Tibial artery (tissue), 4 donors: ENCODE data around the gene CDK10.

Experiments
- DNase-seq, 2 donors: peaks; one replicate each; pipeline ENCODE4 v3.0.0-alpha.2; 2019
- H3K27ac ChIP-seq, 2 donors: fragments of 200-600 bp; sonication (generic) in 1 of 2; 1 replicate in 1 of 2; 2 replicates in 1 of 2; pipeline ENCODE4 v1.5.1; 2018 to 2019; ENCODE audit warnings: mild to moderate bottlenecking in 1 of 2
- H3K27me3 ChIP-seq, 2 donors: fragments of 200-600 bp; sonication (generic) in 1 of 2; one replicate each; pipeline versions ENCODE4 v1.5.1 to v1.6.0; 2016 to 2019
- H3K36me3 ChIP-seq, 3 donors: fragments of 200-600 bp; sonication (generic) in 2 of 3; one replicate each; pipeline ENCODE4 v1.5.1; 2016 to 2019; ENCODE audit warnings: mild to moderate bottlenecking in 2 of 3
- H3K4me1 ChIP-seq, 4 donors: fragments of 200-600 bp; sonication (generic) in 2 of 4; 1 replicate in 3 of 4; 2 replicates in 1 of 4; pipeline ENCODE4 v1.5.1; 2016 to 2019
- H3K4me3 ChIP-seq, 2 donors: fragments of 200-600 bp; sonication (generic) in 1 of 2; 1 replicate in 1 of 2; 2 replicates in 1 of 2; pipeline ENCODE4 v1.5.1; 2018 to 2019; ENCODE audit warnings: mild to moderate bottlenecking in 2 of 2
- H3K9me3 ChIP-seq, 3 donors: fragments of 200-600 bp; sonication (generic) in 1 of 3; one replicate each; pipeline ENCODE4 v1.5.1; 2016 to 2019
- CTCF ChIP-seq, 2 experiments: fragments of 200-600 bp in 1 of 2; fragments of 450-650 bp in 1 of 2; IDR thresholded peaks; one replicate each; pipeline ENCODE4 v1.5.1; 2017 to 2019; ENCODE audit warnings: antibody characterized with exemption in 2 of 2, mild to moderate bottlenecking in 1 of 2, moderate library complexity in 1 of 2
- intact Hi-C: fragments of 100-400 bp; cut with DNase I; formaldehyde crosslinking; loops from one replicate; pipeline ENCODE4 v1.15.0; 2023; ENCODE audit warnings: low total_unique reads

CDK10 gene

GRCh38 chr16:89729293-89729692 lies 42.8 kb downstream of the CDK10 start:
- intact Hi-C loops: no loop called here
- no peak for TF ChIP-seq CTCF (IDR thresholded peaks at IDR 0.05)

GRCh38 chr16:89729863-89730593 lies 43.5 kb downstream of the CDK10 start:
- Histone ChIP-seq H3K36me3 (peaks cover 70 to 97% (median 81%) of the 10 kb centered on the region in 3 donors), H3K27ac (no peak overlapping the region), H3K9me3 (no peaks in the 10 kb centered on the region), H3K4me3 (no peak overlapping the region), H3K4me1 (no peaks in the 10 kb centered on the region), H3K27me3 (no peaks in the 10 kb centered on the region)
- TF ChIP-seq CTCF (IDR thresholded peaks at IDR 0.05): no peak
- intact Hi-C loops: no loop called here
- DNase-seq: no peak

More at GRCh38 chr16:89729293-89729692, 42.8 kb downstream of the CDK10 start:
- no peak for DNase-seq
- Histone ChIP-seq H3K4me1 (peaks cover 0 to 3% (median under 1%) of the 10 kb centered on the region in 4 donors), H3K9me3 (no peaks in the 10 kb centered on the region), H3K36me3 (peaks cover 66 to 97% (median 79%) of the 10 kb centered on the region in 3 donors), H3K27ac (no peak overlapping the region), H3K4me3 (no peak overlapping the region), H3K27me3 (no peaks in the 10 kb centered on the region)

GRCh38 chr16:89730610-89731234 lies 44.2 kb downstream of the CDK10 start:
- Histone ChIP-seq H3K36me3 (peaks cover 77 to 97% (median 85%) of the 10 kb centered on the region in 3 donors), H3K4me1 (no peaks in the 10 kb centered on the region), H3K27ac (no peak overlapping the region), H3K27me3 (no peaks in the 10 kb centered on the region), H3K4me3 (no peak overlapping the region), H3K9me3 (no peaks in the 10 kb centered on the region)
- DNase-seq: no peak
- no peak for TF ChIP-seq CTCF (IDR thresholded peaks at IDR 0.05)
- intact Hi-C loops: no loop called here

- TF ChIP-seq CTCF (IDR thresholded peaks at IDR 0.05): no peak
- H3K27ac ChIP-seq: no peak overlapping the region
- DNase-seq: no peak
- no peaks in the 10 kb centered on the region for H3K4me1 ChIP-seq
- H3K27me3 ChIP-seq: no peaks in the 10 kb centered on the region
- peaks cover 84 to 97% (median 94%) of the 10 kb centered on the region in 3 donors for H3K36me3 ChIP-seq
- intact Hi-C loops: no loop called here
- H3K9me3 ChIP-seq: no peaks in the 10 kb centered on the region
- no peak overlapping the region for H3K4me3 ChIP-seq
These were observed 45.8 kb downstream of the CDK10 start for GRCh38 chr16:89732142-89732917.

- no peak for TF ChIP-seq CTCF (IDR thresholded peaks at IDR 0.05)
- H3K4me3 ChIP-seq: no peak overlapping the region
- no peaks in the 10 kb centered on the region for H3K9me3 ChIP-seq
- no peak for DNase-seq
- intact Hi-C loops: no loop called here
- H3K27me3 ChIP-seq: no peaks in the 10 kb centered on the region
- H3K36me3 ChIP-seq: peaks cover 85 to 97% (median 94%) of the 10 kb centered on the region in 3 donors
- no peaks in the 10 kb centered on the region for H3K4me1 ChIP-seq
- H3K27ac ChIP-seq: no peak overlapping the region
These were observed 46.4 kb downstream of the CDK10 start for GRCh38 chr16:89732918-89733242.
